ENCODE results near the gene SPTLC3.

The SPTLC3 gene

GRCh38 chr20:13092111-13092510 is 83.3 kb downstream of the SPTLC3 start:
- Histone ChIP-seq H3K9me3 (ENCODE audit: control insufficient read depth in 1 of 2, low read length in 2 of 2) (no peaks in the 10 kb centered on the region), H3K27ac (ENCODE audit: low read depth, low read length) (no peak overlapping the region), H3K4me1 (ENCODE audit: control insufficient read depth in 1 of 2, insufficient read depth in 2 of 2, low read length in 2 of 2) (peaks cover 15 to 19% of the 10 kb centered on the region in 2 donors), H3K9ac (ENCODE audit: low read depth in 1 of 2, low read length in 2 of 2) (no peak overlapping the region), H3K36me3 (ENCODE audit: control insufficient read depth in 1 of 2, insufficient read depth in 2 of 2, low read length in 2 of 2) (peaks cover 0 to 5% of the 10 kb centered on the region in 2 donors), H3K4me3 (ENCODE audit: low read depth in 1 of 2, low read length in 2 of 2) (no peak overlapping the region), H3K27me3 (ENCODE audit: control insufficient read depth in 1 of 2, insufficient read depth in 2 of 2, low read length in 2 of 2) (no peaks in the 10 kb centered on the region)

- H3K27ac ChIP-seq (ENCODE audit: low read depth, low read length), result no peak overlapping the region
- H3K9me3 ChIP-seq (ENCODE audit: control insufficient read depth in 1 of 2, low read length in 2 of 2), result no peaks in the 10 kb centered on the region
- H3K4me1 ChIP-seq (ENCODE audit: control insufficient read depth in 1 of 2, insufficient read depth in 2 of 2, low read length in 2 of 2), result peaks cover 22 to 23% of the 10 kb centered on the region in 2 donors
- peaks cover 0 to 5% of the 10 kb centered on the region in 2 donors for H3K36me3 ChIP-seq (ENCODE audit: control insufficient read depth in 1 of 2, insufficient read depth in 2 of 2, low read length in 2 of 2)
- no peak overlapping the region for H3K4me3 ChIP-seq (ENCODE audit: low read depth in 1 of 2, low read length in 2 of 2)
- no peaks in the 10 kb centered on the region for H3K27me3 ChIP-seq (ENCODE audit: control insufficient read depth in 1 of 2, insufficient read depth in 2 of 2, low read length in 2 of 2)
- H3K9ac ChIP-seq (ENCODE audit: low read depth in 1 of 2, low read length in 2 of 2), result no peak overlapping the region
Measured at GRCh38 chr20:13094976-13095375, 86.2 kb downstream of the SPTLC3 start.

- H3K4me3 ChIP-seq (ENCODE audit: low read depth in 1 of 2, low read length in 2 of 2), result no peak overlapping the region
- H3K9me3 ChIP-seq (ENCODE audit: control insufficient read depth in 1 of 2, low read length in 2 of 2), result no peaks in the 10 kb centered on the region
- H3K27ac ChIP-seq (ENCODE audit: low read depth, low read length), result no peak overlapping the region
- peaks cover 30% of the 10 kb centered on the region in 2 donors for H3K4me1 ChIP-seq (ENCODE audit: control insufficient read depth in 1 of 2, insufficient read depth in 2 of 2, low read length in 2 of 2)
- H3K27me3 ChIP-seq (ENCODE audit: control insufficient read depth in 1 of 2, insufficient read depth in 2 of 2, low read length in 2 of 2), result no peaks in the 10 kb centered on the region
- H3K9ac ChIP-seq (ENCODE audit: low read depth in 1 of 2, low read length in 2 of 2), result no peak overlapping the region
- no peaks in the 10 kb centered on the region for H3K36me3 ChIP-seq (ENCODE audit: control insufficient read depth in 1 of 2, insufficient read depth in 2 of 2, low read length in 2 of 2)
Measured at GRCh38 chr20:13098720-13099355, 90.1 kb downstream of the SPTLC3 start.

- Histone ChIP-seq H3K36me3 (ENCODE audit: control insufficient read depth in 1 of 2, insufficient read depth in 2 of 2, low read length in 2 of 2) (no peaks in the 10 kb centered on the region), H3K4me1 (ENCODE audit: control insufficient read depth in 1 of 2, insufficient read depth in 2 of 2, low read length in 2 of 2) (peaks cover 28 to 29% of the 10 kb centered on the region in 2 donors), H3K4me3 (ENCODE audit: low read depth in 1 of 2, low read length in 2 of 2) (no peak overlapping the region), H3K9me3 (ENCODE audit: control insufficient read depth in 1 of 2, low read length in 2 of 2) (no peaks in the 10 kb centered on the region), H3K9ac (ENCODE audit: low read depth in 1 of 2, low read length in 2 of 2) (no peak overlapping the region), H3K27ac (ENCODE audit: low read depth, low read length) (no peak overlapping the region), H3K27me3 (ENCODE audit: control insufficient read depth in 1 of 2, insufficient read depth in 2 of 2, low read length in 2 of 2) (no peaks in the 10 kb centered on the region)
Measured at GRCh38 chr20:13099676-13100075, 90.9 kb downstream of the SPTLC3 start.

GRCh38 chr20:13101276-13101675 is 92.5 kb downstream of the SPTLC3 start:
- Histone ChIP-seq H3K36me3 (ENCODE audit: control insufficient read depth in 1 of 2, insufficient read depth in 2 of 2, low read length in 2 of 2) (no peaks in the 10 kb centered on the region), H3K4me3 (ENCODE audit: low read depth in 1 of 2, low read length in 2 of 2) (no peak overlapping the region), H3K4me1 (ENCODE audit: control insufficient read depth in 1 of 2, insufficient read depth in 2 of 2, low read length in 2 of 2) (peaks cover 17 to 21% of the 10 kb centered on the region in 2 donors), H3K27me3 (ENCODE audit: control insufficient read depth in 1 of 2, insufficient read depth in 2 of 2, low read length in 2 of 2) (no peaks in the 10 kb centered on the region), H3K9ac (ENCODE audit: low read depth in 1 of 2, low read length in 2 of 2) (no peak overlapping the region), H3K27ac (ENCODE audit: low read depth, low read length) (no peak overlapping the region), H3K9me3 (ENCODE audit: control insufficient read depth in 1 of 2, low read length in 2 of 2) (no peaks in the 10 kb centered on the region)

- Histone ChIP-seq H3K4me1 (ENCODE audit: control insufficient read depth in 1 of 2, insufficient read depth in 2 of 2, low read length in 2 of 2) (peaks cover 17 to 21% of the 10 kb centered on the region in 2 donors), H3K4me3 (ENCODE audit: low read depth in 1 of 2, low read length in 2 of 2) (no peak overlapping the region), H3K9me3 (ENCODE audit: control insufficient read depth in 1 of 2, low read length in 2 of 2) (no peaks in the 10 kb centered on the region), H3K27me3 (ENCODE audit: control insufficient read depth in 1 of 2, insufficient read depth in 2 of 2, low read length in 2 of 2) (no peaks in the 10 kb centered on the region), H3K36me3 (ENCODE audit: control insufficient read depth in 1 of 2, insufficient read depth in 2 of 2, low read length in 2 of 2) (no peaks in the 10 kb centered on the region), H3K9ac (ENCODE audit: low read depth in 1 of 2, low read length in 2 of 2) (no peak overlapping the region), H3K27ac (ENCODE audit: low read depth, low read length) (no peak overlapping the region)
Measured at GRCh38 chr20:13101706-13102105, 92.9 kb downstream of the SPTLC3 start.

- Histone ChIP-seq H3K36me3 (ENCODE audit: control insufficient read depth in 1 of 2, insufficient read depth in 2 of 2, low read length in 2 of 2) (no peaks in the 10 kb centered on the region), H3K4me1 (ENCODE audit: control insufficient read depth in 1 of 2, insufficient read depth in 2 of 2, low read length in 2 of 2) (peaks cover 17 to 21% of the 10 kb centered on the region in 2 donors), H3K9ac (ENCODE audit: low read depth in 1 of 2, low read length in 2 of 2) (no peak overlapping the region), H3K27me3 (ENCODE audit: control insufficient read depth in 1 of 2, insufficient read depth in 2 of 2, low read length in 2 of 2) (no peaks in the 10 kb centered on the region), H3K27ac (ENCODE audit: low read depth, low read length) (no peak overlapping the region), H3K4me3 (ENCODE audit: low read depth in 1 of 2, low read length in 2 of 2) (no peak overlapping the region), H3K9me3 (ENCODE audit: control insufficient read depth in 1 of 2, low read length in 2 of 2) (no peaks in the 10 kb centered on the region)
Measured at GRCh38 chr20:13102237-13102636, 93.5 kb downstream of the SPTLC3 start.

- no peaks in the 10 kb centered on the region for H3K27me3 ChIP-seq (ENCODE audit: control insufficient read depth in 1 of 2, insufficient read depth in 2 of 2, low read length in 2 of 2)
- peaks cover 17 to 21% of the 10 kb centered on the region in 2 donors for H3K4me1 ChIP-seq (ENCODE audit: control insufficient read depth in 1 of 2, insufficient read depth in 2 of 2, low read length in 2 of 2)
- no peaks in the 10 kb centered on the region for H3K36me3 ChIP-seq (ENCODE audit: control insufficient read depth in 1 of 2, insufficient read depth in 2 of 2, low read length in 2 of 2)
- no peak overlapping the region for H3K27ac ChIP-seq (ENCODE audit: low read depth, low read length)
- H3K9me3 ChIP-seq (ENCODE audit: control insufficient read depth in 1 of 2, low read length in 2 of 2), result no peaks in the 10 kb centered on the region
- H3K4me3 ChIP-seq (ENCODE audit: low read depth in 1 of 2, low read length in 2 of 2), result no peak overlapping the region
- no peak overlapping the region for H3K9ac ChIP-seq (ENCODE audit: low read depth in 1 of 2, low read length in 2 of 2)
Measured at GRCh38 chr20:13102694-13103093, 93.9 kb downstream of the SPTLC3 start.

- peaks cover 14% of the 10 kb centered on the region in 2 donors for H3K4me1 ChIP-seq (ENCODE audit: control insufficient read depth in 1 of 2, insufficient read depth in 2 of 2, low read length in 2 of 2)
- H3K9me3 ChIP-seq (ENCODE audit: control insufficient read depth in 1 of 2, low read length in 2 of 2), result no peaks in the 10 kb centered on the region
- peaks cover 0 to 1% of the 10 kb centered on the region in 2 donors for H3K36me3 ChIP-seq (ENCODE audit: control insufficient read depth in 1 of 2, insufficient read depth in 2 of 2, low read length in 2 of 2)
- H3K4me3 ChIP-seq (ENCODE audit: low read depth in 1 of 2, low read length in 2 of 2), result no peak overlapping the region
- H3K27ac ChIP-seq (ENCODE audit: low read depth, low read length), result no peak overlapping the region
- H3K9ac ChIP-seq (ENCODE audit: low read depth in 1 of 2, low read length in 2 of 2), result no peak overlapping the region
- no peaks in the 10 kb centered on the region for H3K27me3 ChIP-seq (ENCODE audit: control insufficient read depth in 1 of 2, insufficient read depth in 2 of 2, low read length in 2 of 2)
Measured at GRCh38 chr20:13105039-13105438, 96.3 kb downstream of the SPTLC3 start.

GRCh38 chr20:13105864-13106457 is 97.2 kb downstream of the SPTLC3 start:
- Histone ChIP-seq H3K36me3 (ENCODE audit: control insufficient read depth in 1 of 2, insufficient read depth in 2 of 2, low read length in 2 of 2) (peaks cover 4 to 8% of the 10 kb centered on the region in 2 donors), H3K4me1 (ENCODE audit: control insufficient read depth in 1 of 2, insufficient read depth in 2 of 2, low read length in 2 of 2) (peaks cover 13 to 14% of the 10 kb centered on the region in 2 donors), H3K27me3 (ENCODE audit: control insufficient read depth in 1 of 2, insufficient read depth in 2 of 2, low read length in 2 of 2) (no peaks in the 10 kb centered on the region), H3K9me3 (ENCODE audit: control insufficient read depth in 1 of 2, low read length in 2 of 2) (no peaks in the 10 kb centered on the region), H3K27ac (ENCODE audit: low read depth, low read length) (no peak overlapping the region), H3K4me3 (ENCODE audit: low read depth in 1 of 2, low read length in 2 of 2) (no peak overlapping the region), H3K9ac (ENCODE audit: low read depth in 1 of 2, low read length in 2 of 2) (no peak overlapping the region)
